Muscle layer of duodenum (tissue), 2 donors: ENCODE measurements around the gene U2AF2.
A peak's percentile ranks its signal among the peaks of the same experiment; 100 is the strongest.

Experiments
- H3K27ac ChIP-seq: one replicate; pipeline ENCODE4 v1.7.0; 2013; ENCODE audit warnings: mild to moderate bottlenecking, low read length
- H3K27me3 ChIP-seq: one replicate; pipeline ENCODE4 v1.7.0; 2013; ENCODE audit warnings: low read depth, mild to moderate bottlenecking, control low read depth, low read length
- H3K36me3 ChIP-seq, 2 donors: one replicate each; pipeline ENCODE4 v1.7.0; 2013; ENCODE audit warnings: low read length in 2 of 2, control low read depth in 1 of 2, mild to moderate bottlenecking in 1 of 2; ENCODE audit not compliant: insufficient read depth in 2 of 2, control insufficient read depth in 1 of 2
- H3K4me1 ChIP-seq, 2 donors: one replicate each; pipeline ENCODE4 v1.7.0; 2013; ENCODE audit warnings: low read length in 2 of 2, mild to moderate bottlenecking in 2 of 2, control low read depth in 1 of 2, moderate library complexity in 1 of 2; ENCODE audit not compliant: insufficient read depth in 2 of 2, control insufficient read depth in 1 of 2
- H3K4me3 ChIP-seq, 2 donors: one replicate each; pipeline ENCODE4 v1.7.0; 2013; ENCODE audit warnings: low read length in 2 of 2, low read depth in 1 of 2, mild to moderate bottlenecking in 1 of 2
- H3K9me3 ChIP-seq, 2 donors: one replicate each; pipeline ENCODE4 v1.7.0; 2013; ENCODE audit warnings: low read length in 2 of 2, control low read depth in 1 of 2, mild to moderate bottlenecking in 1 of 2; ENCODE audit not compliant: control insufficient read depth in 1 of 2
- donor health status: healthy.

Gene U2AF2

DNA sequence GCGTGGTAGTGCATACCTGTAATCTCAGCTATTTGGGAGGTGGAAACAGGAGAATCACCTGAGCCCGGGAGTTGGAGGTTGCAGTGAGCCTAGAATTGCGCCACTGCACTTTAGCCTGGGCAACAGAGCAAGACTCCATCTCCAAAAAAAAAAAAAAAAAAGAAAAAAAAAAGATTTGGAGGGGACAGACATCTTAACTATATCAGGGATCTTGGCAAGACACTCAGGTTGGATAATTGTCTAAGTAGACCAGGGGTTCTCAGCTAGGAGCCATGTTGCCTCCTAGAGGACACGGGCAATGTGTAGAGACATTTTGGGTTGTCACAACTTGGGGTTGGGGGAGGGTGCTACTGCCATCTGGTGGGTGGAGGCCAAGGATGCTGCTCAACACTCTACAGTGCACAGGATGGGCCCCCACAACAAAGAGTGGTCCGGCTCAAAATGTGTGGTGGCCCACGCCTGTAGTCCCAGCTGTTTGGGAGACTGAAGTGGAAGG is 15.9 kb upstream of the U2AF2 start:
- H3K4me1 ChIP-seq = peaks cover 17 to 75% of the 10 kb centered on the region in 2 donors
- no peak overlapping the region for H3K27ac ChIP-seq
- no peak overlapping the region for H3K4me3 ChIP-seq
- H3K9me3 ChIP-seq = no peaks in the 10 kb centered on the region
- no peaks in the 10 kb centered on the region for H3K27me3 ChIP-seq
- no peaks in the 10 kb centered on the region for H3K36me3 ChIP-seq

DNA sequence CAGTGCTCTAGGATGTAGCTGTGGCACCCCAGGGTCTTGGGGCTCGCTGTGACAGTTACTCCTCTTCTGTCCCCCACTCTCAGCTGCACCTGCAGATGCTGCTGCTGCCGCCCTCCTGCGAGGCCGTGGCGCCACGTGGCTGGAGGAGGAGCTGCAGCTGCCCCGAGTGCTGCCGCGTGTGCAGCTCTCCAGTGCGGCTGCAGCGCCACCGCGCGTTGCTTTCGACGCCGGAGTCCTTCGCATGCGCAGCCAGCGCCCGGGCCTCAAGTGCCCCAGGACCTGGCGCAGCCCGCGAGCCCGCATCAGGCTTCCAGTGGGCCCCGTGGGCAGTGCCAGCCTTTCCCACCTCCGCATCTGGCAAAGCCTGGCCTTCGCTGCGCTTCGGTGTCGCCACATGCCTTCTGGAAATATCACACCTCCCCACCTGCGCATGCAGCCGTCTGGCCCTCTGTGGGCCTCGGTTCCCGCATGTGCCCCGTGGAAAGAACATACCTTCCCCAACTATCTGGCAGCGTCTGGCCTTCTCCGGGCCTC is 14.7 kb upstream of the U2AF2 start:
- peak overlapping the region; percentile 60 to 81 for H3K4me3 ChIP-seq
- H3K27me3 ChIP-seq = no peaks in the 10 kb centered on the region
- no peaks in the 10 kb centered on the region for H3K9me3 ChIP-seq
- peaks cover 17 to 83% of the 10 kb centered on the region in 2 donors for H3K4me1 ChIP-seq
- peaks cover under 1 to 7% of the 10 kb centered on the region in 2 donors for H3K36me3 ChIP-seq
- H3K27ac ChIP-seq = peak overlapping the region; percentile 63

DNA sequence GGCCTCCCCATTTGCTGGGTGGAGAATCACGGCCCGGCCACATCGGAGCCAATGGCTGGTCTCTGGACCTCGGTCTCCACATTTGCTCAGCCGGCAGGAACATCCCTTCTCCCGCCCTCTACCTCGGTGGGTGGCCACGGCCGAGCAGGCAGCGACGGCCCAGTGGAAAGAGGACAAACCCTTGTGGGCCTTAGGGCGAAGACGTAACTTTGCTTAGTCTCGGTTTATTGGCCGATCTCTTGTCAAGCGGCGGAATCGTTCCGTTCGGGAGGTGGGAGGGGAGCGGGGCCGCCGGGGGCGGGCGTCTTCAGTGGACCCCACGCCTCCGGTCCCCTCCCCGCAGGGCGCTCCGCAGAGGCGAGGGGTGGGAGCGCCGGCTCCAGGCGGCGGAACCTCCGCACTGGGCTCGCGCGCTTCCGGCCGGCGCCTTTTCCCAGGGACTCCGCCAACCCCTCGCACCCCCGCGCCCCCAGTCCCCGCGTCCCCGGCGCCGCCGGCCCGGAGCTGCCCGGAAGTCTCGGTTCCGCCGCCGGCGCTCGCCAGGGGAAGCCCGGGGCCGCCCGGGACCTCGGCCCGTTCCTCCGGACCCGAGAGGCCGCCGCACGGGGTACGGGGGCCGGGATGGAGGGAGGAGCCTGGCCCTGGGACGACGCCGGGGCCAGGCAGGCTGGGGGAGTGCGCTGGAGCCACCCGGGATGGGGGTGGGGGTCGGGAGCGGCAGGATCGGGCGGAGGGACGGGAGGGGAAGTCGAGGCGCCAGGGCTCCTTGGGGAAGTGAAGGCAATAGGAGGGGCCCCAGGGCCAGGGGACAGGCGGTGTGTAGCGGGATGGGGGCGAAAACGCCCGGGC is 14.0 kb upstream of the U2AF2 start, which contains the start of gene ZNF580:
ZNF580 (plus strand) TSS at position 426 of the 849 bp plus-strand sequence. CDS start 1,507 bp downstream, outside the sequence.
- peak within 1 kb of the TSS; percentile 63 for H3K27ac ChIP-seq
- H3K4me1 ChIP-seq = peaks cover 11 to 77% of the 10 kb centered on the region in 2 donors
- no peaks in the 10 kb centered on the region for H3K27me3 ChIP-seq
- peaks cover 4 to 14% of the 10 kb centered on the region in 2 donors for H3K36me3 ChIP-seq
- H3K9me3 ChIP-seq = no peaks in the 10 kb centered on the region
- H3K4me3 ChIP-seq = peak within 1 kb of the TSS; percentile 81 to 87

DNA sequence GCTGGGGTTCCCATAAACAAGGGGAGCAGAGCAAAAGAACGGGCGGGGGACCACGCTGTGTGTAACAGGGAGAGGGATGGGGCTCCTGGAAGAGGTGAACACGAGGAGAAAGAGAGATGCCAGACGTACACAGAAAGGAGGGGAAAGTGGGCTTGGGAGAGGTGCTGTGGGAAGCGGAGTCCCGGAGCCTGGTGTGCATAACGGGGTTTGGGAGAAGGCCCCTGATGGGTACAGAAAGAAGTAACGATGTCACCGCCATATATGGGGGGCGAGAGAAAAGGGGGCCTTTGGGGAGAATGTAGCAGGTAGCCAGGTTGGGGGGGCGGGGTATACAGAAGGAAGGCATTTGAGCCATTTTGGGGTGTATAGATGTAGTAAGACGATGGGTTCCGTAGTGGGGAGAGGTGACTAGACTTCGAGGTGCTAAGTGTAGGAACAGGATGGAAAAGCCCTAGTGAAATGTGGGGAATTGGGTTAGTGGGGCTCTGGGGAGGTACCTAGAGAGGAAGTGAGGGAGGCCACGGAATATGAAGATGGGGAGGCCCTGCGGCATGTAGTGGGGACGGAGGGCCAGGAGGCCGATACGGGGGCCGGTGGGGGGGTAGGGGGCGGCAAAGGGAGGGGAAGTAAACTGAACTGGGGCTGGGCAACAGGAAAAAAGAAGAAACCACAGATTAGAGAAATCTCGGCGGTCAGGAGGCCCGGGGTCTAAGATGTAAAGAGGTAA is 13.2 kb upstream of the U2AF2 start:
- Histone ChIP-seq H3K9me3 (no peaks in the 10 kb centered on the region), H3K4me3 (peak overlapping the region; percentile 81 to 87), H3K27ac (peak overlapping the region; percentile 60), H3K4me1 (peaks cover 7 to 70% of the 10 kb centered on the region in 2 donors), H3K36me3 (peaks cover 4 to 14% of the 10 kb centered on the region in 2 donors), H3K27me3 (no peaks in the 10 kb centered on the region)

DNA sequence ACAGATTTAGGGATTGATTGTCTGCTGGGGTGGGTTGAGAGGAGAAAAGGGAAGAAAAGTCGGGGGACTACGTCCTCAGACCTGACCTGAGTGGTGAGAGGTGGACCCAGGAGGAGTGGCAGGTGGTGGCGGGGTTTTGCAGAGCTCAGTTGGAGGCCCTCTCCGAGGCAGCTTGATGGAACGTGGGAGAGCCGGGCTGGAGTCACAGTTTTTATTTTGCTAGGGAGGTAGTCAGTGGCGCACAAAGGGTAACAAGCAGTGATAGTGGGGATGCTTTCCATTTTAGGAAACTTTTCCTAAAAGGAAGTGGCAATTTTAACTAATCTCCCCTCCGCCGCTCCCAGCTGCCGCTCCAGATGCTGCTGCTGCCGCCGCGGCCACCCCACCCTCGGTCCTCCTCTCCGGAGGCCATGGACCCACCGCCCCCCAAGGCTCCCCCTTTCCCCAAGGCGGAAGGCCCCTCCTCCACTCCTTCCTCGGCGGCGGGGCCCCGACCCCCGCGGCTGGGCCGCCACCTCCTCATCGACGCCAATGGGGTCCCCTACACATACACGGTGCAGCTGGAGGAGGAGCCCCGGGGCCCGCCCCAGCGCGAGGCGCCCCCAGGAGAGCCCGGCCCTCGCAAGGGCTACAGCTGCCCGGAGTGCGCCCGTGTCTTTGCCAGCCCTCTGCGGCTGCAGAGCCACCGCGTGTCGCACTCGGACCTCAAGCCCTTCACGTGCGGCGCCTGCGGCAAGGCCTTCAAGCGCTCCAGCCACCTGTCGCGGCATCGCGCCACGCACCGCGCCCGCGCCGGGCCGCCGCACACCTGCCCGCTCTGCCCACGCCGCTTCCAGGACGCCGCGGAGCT is 12.5 kb upstream of the U2AF2 start:
- no peaks in the 10 kb centered on the region for H3K27me3 ChIP-seq
- H3K4me1 ChIP-seq = peaks cover 10 to 68% of the 10 kb centered on the region in 2 donors
- H3K27ac ChIP-seq = peak overlapping the region; percentile 31
- no peaks in the 10 kb centered on the region for H3K9me3 ChIP-seq
- peaks cover 4 to 14% of the 10 kb centered on the region in 2 donors for H3K36me3 ChIP-seq
- H3K4me3 ChIP-seq = peak overlapping the region; percentile 81 to 87

DNA sequence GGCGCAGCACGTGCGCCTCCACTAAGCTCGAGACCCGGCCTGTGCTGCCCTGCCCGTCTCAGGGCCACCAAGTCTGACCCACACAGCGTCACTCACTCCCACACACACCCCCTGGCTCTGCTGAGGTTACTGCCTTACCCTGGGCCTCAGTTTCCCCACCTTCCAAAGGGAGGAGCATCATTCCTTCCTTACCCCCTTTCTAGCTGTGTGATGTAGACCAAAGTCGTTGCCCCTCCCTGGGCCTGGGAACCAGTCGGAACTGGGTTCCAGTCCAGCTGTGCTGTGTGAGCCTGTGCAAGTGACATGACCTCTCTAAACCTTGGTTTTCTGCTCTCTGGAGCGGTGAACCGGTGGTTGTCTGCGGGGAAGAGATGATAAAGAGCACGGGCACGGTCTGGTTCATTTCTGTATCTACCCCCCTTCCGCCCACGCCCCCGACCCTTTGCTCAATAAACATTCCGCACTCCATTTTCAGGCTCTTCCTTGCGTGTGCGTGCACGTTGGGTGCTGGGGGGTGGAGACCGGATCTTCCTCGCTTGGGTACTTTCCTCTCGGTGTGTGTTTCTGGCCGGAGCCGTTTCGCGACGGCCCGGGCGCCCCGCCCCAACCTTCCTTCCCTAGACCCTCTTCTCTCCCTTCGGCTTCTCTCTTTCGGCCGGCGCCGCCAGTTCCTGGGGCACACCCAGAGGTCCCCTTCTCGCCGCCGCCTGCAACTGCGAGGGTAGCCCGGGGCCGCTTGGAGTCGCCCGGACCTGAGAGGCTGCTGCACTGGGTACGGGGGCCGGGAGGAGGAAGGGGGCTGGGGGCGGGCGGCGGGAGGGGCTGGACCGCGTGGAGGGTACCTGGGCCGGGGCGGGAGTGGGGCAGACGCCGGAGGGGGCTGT is 11.6 kb upstream of the U2AF2 start, which contains the start of gene ZNF581:
ZNF581 (plus strand) TSS at position 647 of the 884 bp plus-strand sequence. CDS start 923 bp downstream, outside the sequence.
- Histone ChIP-seq H3K27me3 (no peaks in the 10 kb centered on the region), H3K4me3 (peak within 1 kb of the TSS; percentile 81 to 82), H3K4me1 (peaks cover 12 to 65% of the 10 kb centered on the region in 2 donors), H3K27ac (peak within 1 kb of the TSS; percentile 31), H3K36me3 (peaks cover 4 to 14% of the 10 kb centered on the region in 2 donors), H3K9me3 (no peaks in the 10 kb centered on the region)

DNA sequence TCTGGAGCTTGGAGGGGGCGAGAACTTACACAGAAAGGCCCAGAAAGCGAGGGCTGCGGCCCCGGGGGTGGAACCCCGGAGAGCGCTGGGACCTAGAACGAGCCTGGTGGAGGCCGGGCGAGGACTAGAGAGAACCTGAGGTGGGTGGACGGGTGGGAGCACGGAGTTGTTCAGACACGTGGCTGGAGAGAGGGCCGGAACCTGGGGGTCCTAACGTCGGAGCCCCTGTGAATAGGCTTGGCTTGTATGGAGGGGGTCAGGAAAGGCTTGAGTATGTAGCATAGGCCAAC is 11.0 kb upstream of the U2AF2 start:
- H3K36me3 ChIP-seq = peaks cover 4 to 14% of the 10 kb centered on the region in 2 donors
- no peak overlapping the region for H3K27ac ChIP-seq
- peaks cover 12 to 66% of the 10 kb centered on the region in 2 donors for H3K4me1 ChIP-seq

DNA sequence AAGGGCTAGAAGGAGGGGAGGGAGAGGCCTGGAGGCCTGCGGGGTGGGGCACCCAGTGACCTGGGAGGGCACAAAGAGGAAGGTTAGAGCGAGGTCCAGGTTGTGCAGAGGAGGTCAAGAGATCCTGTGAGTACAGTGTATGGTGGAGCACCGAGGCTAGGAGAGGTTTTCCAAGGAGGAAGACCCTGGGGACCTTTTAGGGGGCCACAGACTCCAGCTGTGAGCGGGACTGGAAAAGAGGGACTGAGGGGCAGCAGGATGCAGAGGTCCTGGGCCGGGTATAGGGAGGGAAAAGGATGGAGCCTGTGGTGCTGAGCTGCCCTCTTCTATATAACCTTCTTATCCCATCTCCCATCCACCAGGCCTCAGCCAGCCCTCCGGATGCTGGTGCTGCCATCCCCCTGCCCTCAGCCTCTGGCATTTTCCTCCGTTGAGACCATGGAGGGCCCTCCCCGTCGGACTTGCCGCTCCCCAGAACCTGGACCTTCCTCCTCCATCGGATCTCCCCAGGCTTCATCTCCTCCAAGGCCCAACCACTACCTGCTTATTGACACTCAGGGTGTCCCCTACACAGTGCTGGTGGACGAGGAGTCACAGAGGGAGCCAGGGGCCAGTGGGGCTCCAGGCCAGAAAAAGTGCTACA is 10.5 kb upstream of the U2AF2 start:
- Histone ChIP-seq H3K27ac (no peak overlapping the region), H3K36me3 (peaks cover 4 to 14% of the 10 kb centered on the region in 2 donors), H3K27me3 (no peaks in the 10 kb centered on the region), H3K4me1 (peaks cover 12 to 66% of the 10 kb centered on the region in 2 donors), H3K4me3 (peak overlapping the region; percentile 76 to 81), H3K9me3 (no peaks in the 10 kb centered on the region)

More for the DNA sequence above, 11.0 kb upstream of the U2AF2 start:
- no peaks in the 10 kb centered on the region for H3K27me3 ChIP-seq
- peak overlapping the region; percentile 76 to 81 for H3K4me3 ChIP-seq
- no peaks in the 10 kb centered on the region for H3K9me3 ChIP-seq

DNA sequence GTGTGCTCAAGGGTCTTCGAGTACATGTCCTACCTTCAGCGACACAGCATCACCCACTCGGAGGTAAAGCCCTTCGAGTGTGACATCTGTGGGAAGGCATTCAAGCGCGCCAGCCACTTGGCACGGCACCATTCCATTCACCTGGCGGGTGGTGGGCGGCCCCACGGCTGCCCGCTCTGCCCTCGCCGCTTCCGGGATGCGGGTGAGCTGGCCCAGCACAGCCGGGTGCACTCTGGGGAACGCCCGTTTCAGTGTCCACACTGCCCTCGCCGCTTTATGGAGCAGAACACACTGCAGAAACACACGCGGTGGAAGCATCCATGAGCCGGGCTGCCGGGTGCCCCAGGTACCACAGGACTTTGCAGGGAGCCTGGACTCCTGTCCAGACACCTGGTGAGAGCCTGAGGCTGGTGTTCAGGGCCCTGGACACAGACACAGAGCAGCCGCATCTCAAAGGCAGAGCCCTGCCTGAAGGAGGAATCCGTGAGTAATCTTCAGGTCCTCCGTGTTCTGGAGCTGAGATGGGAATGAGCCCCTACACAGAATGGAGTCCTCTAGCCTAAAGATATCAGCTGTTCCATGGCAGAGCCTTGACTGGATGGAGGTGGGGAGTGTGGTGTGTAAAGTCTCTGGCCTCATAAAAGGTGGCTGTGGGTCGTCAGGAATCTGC is 9.9 kb upstream of the U2AF2 start:
- no peak overlapping the region for H3K27ac ChIP-seq
- H3K4me3 ChIP-seq = peak overlapping the region; percentile 76 to 81
- H3K36me3 ChIP-seq = peaks cover 4 to 14% of the 10 kb centered on the region in 2 donors
- H3K9me3 ChIP-seq = no peaks in the 10 kb centered on the region
- H3K4me1 ChIP-seq = peaks cover 10 to 66% of the 10 kb centered on the region in 2 donors
- H3K27me3 ChIP-seq = no peaks in the 10 kb centered on the region
